ENCODE measurements around the gene LGR5.

Gene LGR5

DNA sequence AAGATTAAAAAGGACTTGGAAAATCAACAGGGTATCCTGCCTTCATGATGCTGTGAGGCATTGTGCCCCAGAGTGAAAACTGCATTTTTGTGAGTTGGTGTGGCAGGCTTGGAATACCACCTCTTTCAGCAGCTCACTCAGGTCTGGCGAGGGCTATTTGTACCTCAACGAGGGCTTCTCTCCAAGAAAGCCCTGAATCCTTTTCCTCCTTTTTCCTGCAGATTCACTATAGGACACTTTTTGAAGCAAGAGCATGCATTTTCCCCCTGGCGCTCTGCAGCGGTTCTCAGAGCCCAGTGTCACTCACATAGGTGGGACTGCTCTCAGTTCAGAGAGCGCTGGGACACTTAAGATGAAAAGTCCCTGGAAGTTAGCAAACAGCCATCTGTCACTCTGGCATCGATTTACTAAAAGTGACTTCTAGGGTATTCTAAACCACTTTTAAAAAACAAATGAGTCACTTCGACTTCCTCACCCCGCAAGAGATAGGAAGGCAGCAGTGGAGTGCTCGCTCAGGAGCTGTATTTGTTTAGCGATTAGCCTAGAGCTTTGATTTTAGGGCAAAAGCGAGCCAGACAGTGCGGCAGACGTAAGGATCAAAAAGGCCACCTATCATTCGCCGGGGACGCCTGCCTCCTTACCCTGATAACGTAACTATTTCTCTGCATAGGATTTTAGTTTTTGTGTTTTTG is 782 bp upstream of the LGR5 start:
- DNase-seq (ENCODE audit: low read depth) = no peak
- peak overlapping the region; percentile 48 for H3K4me3 ChIP-seq (ENCODE audit: low read length)
- TF ChIP-seq, protein P1, sequence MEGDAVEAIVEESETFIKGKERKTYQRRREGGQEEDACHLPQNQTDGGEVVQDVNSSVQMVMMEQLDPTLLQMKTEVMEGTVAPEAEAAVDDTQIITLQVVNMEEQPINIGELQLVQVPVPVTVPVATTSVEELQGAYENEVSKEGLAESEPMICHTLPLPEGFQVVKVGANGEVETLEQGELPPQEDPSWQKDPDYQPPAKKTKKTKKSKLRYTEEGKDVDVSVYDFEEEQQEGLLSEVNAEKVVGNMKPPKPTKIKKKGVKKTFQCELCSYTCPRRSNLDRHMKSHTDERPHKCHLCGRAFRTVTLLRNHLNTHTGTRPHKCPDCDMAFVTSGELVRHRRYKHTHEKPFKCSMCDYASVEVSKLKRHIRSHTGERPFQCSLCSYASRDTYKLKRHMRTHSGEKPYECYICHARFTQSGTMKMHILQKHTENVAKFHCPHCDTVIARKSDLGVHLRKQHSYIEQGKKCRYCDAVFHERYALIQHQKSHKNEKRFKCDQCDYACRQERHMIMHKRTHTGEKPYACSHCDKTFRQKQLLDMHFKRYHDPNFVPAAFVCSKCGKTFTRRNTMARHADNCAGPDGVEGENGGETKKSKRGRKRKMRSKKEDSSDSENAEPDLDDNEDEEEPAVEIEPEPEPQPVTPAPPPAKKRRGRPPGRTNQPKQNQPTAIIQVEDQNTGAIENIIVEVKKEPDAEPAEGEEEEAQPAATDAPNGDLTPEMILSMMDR (conservative IDR thresholded peaks at IDR 0.05; ENCODE audit: low read depth, low read length) = no peak

DNA sequence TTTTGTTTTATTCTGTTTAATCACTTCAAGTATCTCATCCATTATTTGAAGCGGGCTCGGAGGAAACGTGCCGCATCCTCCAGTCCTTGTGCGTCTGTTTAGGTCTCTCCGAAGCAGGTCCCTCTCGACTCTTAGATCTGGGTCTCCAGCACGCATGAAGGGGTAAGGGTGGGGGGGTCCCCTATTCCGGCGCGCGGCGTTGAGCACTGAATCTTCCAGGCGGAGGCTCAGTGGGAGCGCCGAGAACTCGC is 311 bp upstream of the LGR5 start:
- peak overlapping the region; percentile 48 for H3K4me3 ChIP-seq (ENCODE audit: low read length)
- no peak for DNase-seq (ENCODE audit: low read depth)
- TF ChIP-seq, protein P1 (conservative IDR thresholded peaks at IDR 0.05; ENCODE audit: low read depth, low read length) = no peak

DNA sequence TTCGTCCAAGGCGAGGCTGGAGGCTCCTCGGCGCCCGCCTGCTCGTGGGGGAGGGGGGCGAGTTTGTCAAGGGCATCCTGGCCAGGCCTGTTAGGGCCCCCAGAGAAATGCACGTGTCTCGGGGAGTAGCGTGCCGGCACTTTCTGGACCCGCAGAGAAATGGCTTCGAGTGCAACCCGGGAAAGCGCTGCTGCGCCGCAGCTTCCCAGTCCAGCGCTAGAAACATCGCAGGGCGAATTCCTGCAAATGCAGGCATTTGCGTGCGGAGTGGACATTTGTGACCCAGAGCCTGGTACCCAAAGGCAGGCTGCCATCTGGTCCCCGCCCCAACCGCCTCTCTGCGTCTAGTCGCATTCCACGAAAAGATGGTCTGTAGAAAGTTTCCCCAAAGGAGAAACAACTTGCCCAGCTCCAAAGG is 756 bp downstream of the LGR5 start:
- TF ChIP-seq, protein P1 (conservative IDR thresholded peaks at IDR 0.05; ENCODE audit: low read depth, low read length) = no peak
- DNase-seq (ENCODE audit: low read depth) = no peak
- H3K4me3 ChIP-seq (ENCODE audit: low read length) = peak overlapping the region; percentile 48

DNA sequence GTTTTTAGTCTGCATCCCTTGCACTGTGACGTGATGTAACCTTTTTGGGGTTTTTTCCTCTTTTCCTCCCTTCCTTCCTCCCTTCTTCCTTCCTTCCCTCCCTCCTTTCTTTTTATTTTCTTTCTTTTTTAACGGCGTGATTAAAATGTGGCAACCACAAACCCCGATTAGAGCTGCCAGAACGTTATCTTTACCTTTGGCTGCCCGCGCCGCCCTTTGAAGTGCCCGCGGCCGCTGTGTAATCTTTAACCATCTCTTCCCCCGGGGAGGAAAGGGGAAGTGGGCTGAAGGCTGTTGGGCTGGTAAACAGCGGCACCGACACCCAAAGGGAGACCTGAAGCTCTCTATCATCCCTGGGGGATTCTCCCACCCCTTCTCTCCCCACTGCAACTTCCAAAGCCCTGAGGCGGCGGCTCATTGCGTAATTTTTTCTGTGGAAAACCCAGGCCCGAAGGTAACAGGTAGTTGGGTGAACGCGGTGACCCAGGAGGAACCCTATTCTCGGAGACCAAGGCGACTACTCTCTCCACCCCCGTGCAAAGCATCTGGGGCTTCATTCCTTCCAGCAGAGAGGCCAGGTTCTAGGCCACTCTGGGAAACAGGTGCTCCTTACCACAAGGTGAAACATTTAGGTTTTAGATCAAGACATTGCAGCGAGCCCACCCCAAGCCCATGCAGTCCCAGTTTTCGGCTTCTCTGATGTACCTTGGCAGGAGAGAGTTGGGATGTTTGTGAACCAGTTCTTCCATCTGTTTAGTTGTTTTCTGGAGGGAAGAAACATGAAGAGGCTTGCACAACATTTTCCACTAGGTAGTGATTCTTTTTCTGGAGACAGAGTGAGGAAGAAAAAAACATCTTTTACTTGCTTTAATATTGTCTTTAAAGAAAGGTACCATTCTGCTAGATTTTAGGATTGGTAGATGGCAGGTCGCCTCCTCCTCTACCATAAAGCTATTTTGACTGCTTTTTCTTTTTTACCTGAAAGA is 1.5 kb downstream of the LGR5 start:
- DNase-seq (ENCODE audit: low read depth) = no peak
- TF ChIP-seq, protein P1 (conservative IDR thresholded peaks at IDR 0.05; ENCODE audit: low read depth, low read length) = no peak
- no peak overlapping the region for H3K4me3 ChIP-seq (ENCODE audit: low read length)

DNA sequence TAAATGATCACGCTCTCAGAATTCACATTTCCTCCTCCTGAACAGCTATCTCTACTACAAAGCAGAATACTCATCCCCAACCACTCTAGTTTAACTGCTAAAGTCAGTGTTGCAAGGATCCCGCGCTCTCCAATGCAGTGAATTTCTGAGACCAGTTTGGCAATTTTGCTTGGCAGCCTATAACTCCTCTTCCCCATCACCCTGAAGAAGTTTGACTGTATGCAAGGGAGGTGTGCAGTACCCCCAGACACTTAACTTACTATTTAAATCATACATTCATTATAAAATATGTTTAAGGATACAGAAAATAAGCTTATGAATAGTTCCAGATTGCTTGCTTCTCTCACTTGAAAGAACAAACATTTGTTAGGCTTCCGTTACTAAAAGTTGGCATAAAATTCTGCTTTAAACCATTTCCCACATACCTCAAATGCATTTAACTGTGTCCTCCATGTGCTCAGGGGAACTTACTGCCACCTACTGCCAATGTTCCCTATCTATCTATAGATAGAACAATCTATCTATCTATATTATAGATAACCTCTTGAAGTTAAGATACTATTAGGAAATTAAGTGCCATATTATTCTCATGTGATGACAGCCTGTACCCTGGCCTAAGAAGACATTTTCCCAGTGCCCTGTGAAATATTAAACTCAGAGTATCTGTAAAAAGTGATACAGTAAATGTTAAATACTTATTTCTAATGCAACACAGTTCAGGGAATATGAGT is 2.4 kb downstream of the LGR5 start:
- TF ChIP-seq, protein P1 (conservative IDR thresholded peaks at IDR 0.05; ENCODE audit: low read depth, low read length) = no peak
- H3K4me3 ChIP-seq (ENCODE audit: low read length) = no peak overlapping the region
- DNase-seq (ENCODE audit: low read depth) = no peak

DNA sequence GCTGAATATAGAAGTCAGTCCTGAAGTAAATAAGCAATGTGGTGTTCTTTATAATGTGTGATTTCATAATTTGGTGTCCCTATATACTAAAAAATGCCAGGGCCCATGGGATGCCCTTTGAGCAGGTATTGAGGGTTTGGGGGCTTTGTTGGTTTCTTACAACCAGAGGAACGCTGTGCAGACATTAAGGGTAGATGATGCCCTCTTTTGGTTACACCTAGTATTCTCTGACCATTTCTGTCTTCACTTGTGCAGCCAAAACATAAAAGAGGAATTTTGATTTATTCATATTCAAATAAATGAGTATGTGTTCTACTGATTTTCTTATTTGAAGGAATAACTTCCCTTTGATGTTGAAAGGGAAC is 3.0 kb downstream of the LGR5 start:
- no peak for DNase-seq (ENCODE audit: low read depth)
- TF ChIP-seq, protein P1 (conservative IDR thresholded peaks at IDR 0.05; ENCODE audit: low read depth, low read length) = no peak
- no peak overlapping the region for H3K4me3 ChIP-seq (ENCODE audit: low read length)
